Measurements from ENCODE around the gene MKX.
"Not testable (repeated sequence)": the region's sequence is repeated elsewhere in the genome, so short reads cannot be mapped to it uniquely, and the experiment has no call there.

Gene MKX

GRCh38 chr10:27687326-27687725 lies 58.3 kb downstream of the MKX start:
- no peak overlapping the region for H3K4me3 ChIP-seq (ENCODE audit: low read length)
- TF ChIP-seq CTCF (conservative IDR thresholded peaks at IDR 0.05; ENCODE audit: low read length), result no peak
- no peak for DNase-seq (ENCODE audit: low read depth)

- TF ChIP-seq CTCF (conservative IDR thresholded peaks at IDR 0.05; ENCODE audit: low read length), result no peak
- H3K4me3 ChIP-seq (ENCODE audit: low read length), result no peak overlapping the region
- peak; percentile 56 for DNase-seq (ENCODE audit: low read depth)
These were observed 59.9 kb downstream of the MKX start for GRCh38 chr10:27685681-27686080.

- no peak for DNase-seq (ENCODE audit: low read depth)
- no peak overlapping the region for H3K4me3 ChIP-seq (ENCODE audit: low read length)
- no peak for TF ChIP-seq CTCF (conservative IDR thresholded peaks at IDR 0.05; ENCODE audit: low read length)
These were observed 62.4 kb downstream of the MKX start for GRCh38 chr10:27683226-27683625.

- not testable (repeated sequence) for DNase-seq (ENCODE audit: low read depth); H3K4me3 ChIP-seq (ENCODE audit: low read length)
These were observed 63.8 kb downstream of the MKX start for GRCh38 chr10:27681795-27682194.

- DNase-seq (ENCODE audit: low read depth), result no peak
- H3K4me3 ChIP-seq (ENCODE audit: low read length), result no peak overlapping the region
- TF ChIP-seq CTCF (conservative IDR thresholded peaks at IDR 0.05; ENCODE audit: low read length), result no peak
These were observed 64.7 kb downstream of the MKX start for GRCh38 chr10:27680691-27681605.

- peak; percentile 73 for DNase-seq (ENCODE audit: low read depth)
- no peak overlapping the region for H3K4me3 ChIP-seq (ENCODE audit: low read length)
- TF ChIP-seq CTCF (conservative IDR thresholded peaks at IDR 0.05; ENCODE audit: low read length), result no peak
These were observed 65.5 kb downstream of the MKX start for GRCh38 chr10:27680006-27680557.

GRCh38 chr10:27679369-27679912 lies 66.2 kb downstream of the MKX start:
- no peak for TF ChIP-seq CTCF (conservative IDR thresholded peaks at IDR 0.05; ENCODE audit: low read length)
- DNase-seq (ENCODE audit: low read depth), result no peak

More at GRCh38 chr10:27679369-27679912, 66.2 kb downstream of the MKX start:
- no peak overlapping the region for H3K4me3 ChIP-seq (ENCODE audit: low read length)

Measured in AG10803 (cell line).